H9 (cell line): ENCODE results near the gene CHCHD4. TPM values are rescaled to one million over a fixed set of nuclear protein-coding genes. Genes with fewer than 3 reads are reported as not detected.

Experiments
- DNase-seq: peaks from one replicate; pipeline ENCODE4 v3.0.0-alpha.2; 2017
- H2AFZ ChIP-seq: one replicate; pipeline ENCODE4 v1.6.1; 2013; ENCODE audit warnings: mild to moderate bottlenecking, low read length, control low read depth, moderate library complexity
- H2AK5ac ChIP-seq: 2 replicates; pipeline ENCODE4 v1.6.1; 2013; ENCODE audit warnings: low read length, control low read depth, mixed read lengths; ENCODE audit not compliant: insufficient read length
- H2BK120ac ChIP-seq: one replicate; pipeline ENCODE4 v1.6.1; 2013; ENCODE audit warnings: low read depth, mild to moderate bottlenecking, low read length, control low read depth, inconsistent platforms; ENCODE audit not compliant: poor library complexity, severe bottlenecking
- H2BK12ac ChIP-seq: 2 replicates; pipeline ENCODE4 v1.6.1; 2013; ENCODE audit warnings: low read length, control low read depth, mixed read lengths, low read depth; ENCODE audit not compliant: insufficient read length
- H2BK15ac ChIP-seq: 2 replicates; pipeline ENCODE4 v1.6.1; 2013; ENCODE audit warnings: low read depth, low read length, control low read depth
- H2BK20ac ChIP-seq: one replicate; pipeline ENCODE4 v1.6.1; 2013; ENCODE audit warnings: low read depth, mild to moderate bottlenecking, low read length, control low read depth, inconsistent platforms; ENCODE audit not compliant: poor library complexity, severe bottlenecking
- H2BK5ac ChIP-seq: 2 replicates; pipeline ENCODE4 v1.6.1; 2013; ENCODE audit warnings: low read length, control low read depth, mixed read lengths; ENCODE audit not compliant: insufficient read length
- H3K14ac ChIP-seq: 2 replicates; pipeline ENCODE4 v1.6.1; 2013; ENCODE audit warnings: low read length, control low read depth; ENCODE audit not compliant: insufficient read depth
- H3K18ac ChIP-seq: 2 replicates; pipeline ENCODE4 v1.6.1; 2013; ENCODE audit warnings: low read depth, mild to moderate bottlenecking, mixed read lengths, low read length, control low read depth; ENCODE audit not compliant: insufficient read length
- H3K23ac ChIP-seq: 2 replicates; pipeline ENCODE4 v1.6.1; 2013; ENCODE audit warnings: low read length, control low read depth, mixed read lengths, low read depth; ENCODE audit not compliant: insufficient read length
- H3K23me2 ChIP-seq: 2 replicates; pipeline ENCODE4 v1.6.1; 2013; ENCODE audit warnings: low read depth, mild to moderate bottlenecking, mixed read lengths, low read length, control low read depth; ENCODE audit not compliant: insufficient read length, poor library complexity, severe bottlenecking
- H3K27ac ChIP-seq: 2 replicates; pipeline ENCODE4 v1.5.1; 2013; ENCODE audit warnings: low read length, control low read depth, mixed read lengths, low read depth; ENCODE audit not compliant: insufficient read length
- H3K27me3 ChIP-seq: 2 replicates; pipeline ENCODE4 v1.6.1; 2013; ENCODE audit warnings: low read length, control low read depth, inconsistent platforms; ENCODE audit not compliant: insufficient read depth
- H3K4ac ChIP-seq: 2 replicates; pipeline ENCODE4 v1.6.1; 2013; ENCODE audit warnings: low read depth, mild to moderate bottlenecking, control low read depth, inconsistent platforms, low read length, moderate library complexity
- H3K4me1 ChIP-seq: 2 replicates; pipeline ENCODE4 v1.6.1; 2013; ENCODE audit warnings: low read length, control low read depth, inconsistent platforms; ENCODE audit not compliant: insufficient read depth
- H3K4me2 ChIP-seq: 2 replicates; pipeline ENCODE4 v1.6.1; 2013; ENCODE audit warnings: low read length, control low read depth, mixed read lengths; ENCODE audit not compliant: insufficient read length, insufficient read depth
- H3K56ac ChIP-seq: 2 replicates; pipeline ENCODE4 v1.6.1; 2013; ENCODE audit warnings: low read depth, mild to moderate bottlenecking, mixed read lengths, low read length, control low read depth; ENCODE audit not compliant: insufficient read length
- H3K79me1 ChIP-seq: 2 replicates; pipeline ENCODE4 v1.6.1; 2013; ENCODE audit warnings: low read depth, mild to moderate bottlenecking, moderate library complexity, low read length, control low read depth, inconsistent platforms; ENCODE audit not compliant: insufficient read depth, poor library complexity, severe bottlenecking
- H3K79me2 ChIP-seq: 2 replicates; pipeline ENCODE4 v1.6.1; 2013; ENCODE audit warnings: low read length, control low read depth, inconsistent platforms; ENCODE audit not compliant: insufficient read depth
- H3K9ac ChIP-seq: 2 replicates; pipeline ENCODE4 v1.6.1; 2013; ENCODE audit warnings: low read length, control low read depth, mixed read lengths; ENCODE audit not compliant: insufficient read length; ENCODE audit errors: extremely low read depth
- H3K9me3 ChIP-seq: one replicate; pipeline ENCODE4 v1.6.1; 2013; ENCODE audit warnings: low read depth, low read length, inconsistent platforms; ENCODE audit not compliant: control insufficient read depth
- H3T11ph ChIP-seq: one replicate; pipeline ENCODE4 v1.6.1; 2013; ENCODE audit warnings: mild to moderate bottlenecking, low read length, control low read depth, inconsistent platforms
- H4K20me1 ChIP-seq: one replicate; pipeline ENCODE4 v1.6.1; 2013; ENCODE audit not compliant: control insufficient read depth, insufficient read length, insufficient read depth
- H4K5ac ChIP-seq: 2 replicates; pipeline ENCODE4 v1.6.1; 2013; ENCODE audit warnings: low read depth, mild to moderate bottlenecking, mixed read lengths, low read length, control low read depth; ENCODE audit not compliant: insufficient read length
- H4K8ac ChIP-seq: replicated peaks from 2 replicates; pipeline ENCODE4 v1.6.1; 2013; ENCODE audit warnings: low read length, control low read depth, mixed read lengths, low read depth; ENCODE audit not compliant: insufficient read length
- H4K91ac ChIP-seq: 2 replicates; pipeline ENCODE4 v1.6.1; 2013; ENCODE audit warnings: low read depth, mild to moderate bottlenecking, moderate library complexity, mixed read lengths, low read length, control low read depth; ENCODE audit not compliant: insufficient read length
- H3K27ac Mint-ChIP-seq, 3 experiments: 2 replicates in 2 of 3; 3 replicates in 1 of 3; pipeline ENCODE4 v1.8.0; 2020 to 2021; ENCODE audit warnings: mixed read lengths in 3 of 3, mild to moderate bottlenecking in 1 of 3, moderate library complexity in 1 of 3
- H3K27me3 Mint-ChIP-seq: 2 replicates; pipeline ENCODE4 v1.8.0; 2021; ENCODE audit warnings: low read depth, mild to moderate bottlenecking, moderate library complexity, mixed read lengths
- H3K36me3 Mint-ChIP-seq, 3 experiments: 2 replicates in 2 of 3; 3 replicates in 1 of 3; pipeline ENCODE4 v1.8.0; 2020 to 2021; ENCODE audit warnings: low read depth in 3 of 3, mixed read lengths in 3 of 3; ENCODE audit not compliant: insufficient read depth in 1 of 3
- H3K4me1 Mint-ChIP-seq, 2 experiments: 2 replicates each; pipeline ENCODE4 v1.8.0; 2020; ENCODE audit warnings: mixed read lengths in 2 of 2
- H3K4me3 Mint-ChIP-seq, 2 experiments: 2 replicates in 1 of 2; 3 replicates in 1 of 2; pipeline ENCODE4 v1.8.0; 2020 to 2021; ENCODE audit warnings: mild to moderate bottlenecking in 2 of 2, mixed read lengths in 2 of 2, moderate library complexity in 1 of 2
- H3K9me3 Mint-ChIP-seq, 2 experiments: 2 replicates in 1 of 2; 3 replicates in 1 of 2; pipeline ENCODE4 v1.8.0; 2020; ENCODE audit warnings: mild to moderate bottlenecking in 2 of 2, mixed read lengths in 2 of 2, moderate library complexity in 1 of 2
- WGBS: extraction: QIAGEN DNeasy Blood & Tissue Kit; methylation state at CpG from one replicate; pipeline ENCODE4 v1.1.7; 2013; ENCODE audit warnings: missing lambda C conversion rate, low lambda C conversion rate, mixed read lengths; ENCODE audit not compliant: insufficient read length; ENCODE audit errors: extremely low coverage; 5-methylcytosine and 5-hydroxymethylcytosine counted together
- total RNA-seq: library from RNA; stranded (reverse); gene quantifications from 2 replicates; pipeline ENCODE4 v1.2.1, GENCODE V29; 2021
- TF ChIP-seq, protein P1 (sequence below): fragments of 200-600 bp; sonication (generic); conservative IDR thresholded peaks from 3 replicates; pipeline ENCODE4 v1.8.0; 2021; ENCODE audit warnings: antibody characterized with exemption, mild to moderate bottlenecking

The CHCHD4 gene
- total RNA-seq, 1 experiment from 2014 or later: 13.7 TPM

GRCh38 chr3:14130230-14130629, 5.6 kb upstream of the CHCHD4 start:
- H3K9ac ChIP-seq: no peak overlapping the region
- no peak overlapping the region for H3K4me2 ChIP-seq
- no peaks in the 10 kb centered on the region for H3K27me3 ChIP-seq
- no peak overlapping the region for H2BK5ac ChIP-seq
- TF ChIP-seq, protein P1, sequence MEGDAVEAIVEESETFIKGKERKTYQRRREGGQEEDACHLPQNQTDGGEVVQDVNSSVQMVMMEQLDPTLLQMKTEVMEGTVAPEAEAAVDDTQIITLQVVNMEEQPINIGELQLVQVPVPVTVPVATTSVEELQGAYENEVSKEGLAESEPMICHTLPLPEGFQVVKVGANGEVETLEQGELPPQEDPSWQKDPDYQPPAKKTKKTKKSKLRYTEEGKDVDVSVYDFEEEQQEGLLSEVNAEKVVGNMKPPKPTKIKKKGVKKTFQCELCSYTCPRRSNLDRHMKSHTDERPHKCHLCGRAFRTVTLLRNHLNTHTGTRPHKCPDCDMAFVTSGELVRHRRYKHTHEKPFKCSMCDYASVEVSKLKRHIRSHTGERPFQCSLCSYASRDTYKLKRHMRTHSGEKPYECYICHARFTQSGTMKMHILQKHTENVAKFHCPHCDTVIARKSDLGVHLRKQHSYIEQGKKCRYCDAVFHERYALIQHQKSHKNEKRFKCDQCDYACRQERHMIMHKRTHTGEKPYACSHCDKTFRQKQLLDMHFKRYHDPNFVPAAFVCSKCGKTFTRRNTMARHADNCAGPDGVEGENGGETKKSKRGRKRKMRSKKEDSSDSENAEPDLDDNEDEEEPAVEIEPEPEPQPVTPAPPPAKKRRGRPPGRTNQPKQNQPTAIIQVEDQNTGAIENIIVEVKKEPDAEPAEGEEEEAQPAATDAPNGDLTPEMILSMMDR: no peak
- no peak for DNase-seq
- no peak overlapping the region for H3K27ac ChIP-seq
- no peak overlapping the region for H3K4me3 Mint-ChIP-seq
- 0 out of 7 replicates have a peak overlapping the region, but pooled peaks of 1 of the 3 experiments have one; percentile 11 for H3K27ac Mint-ChIP-seq
- H3K4me1 ChIP-seq: no peaks in the 10 kb centered on the region
- H3K9me3 ChIP-seq: no peaks in the 10 kb centered on the region
- no peak overlapping the region for H3K56ac ChIP-seq
- no peak overlapping the region for H3K23ac ChIP-seq
- no peak overlapping the region for H4K91ac ChIP-seq
- H3K23me2 ChIP-seq: peaks cover 4% of the 10 kb centered on the region
- H2BK12ac ChIP-seq: no peak overlapping the region
- no peak overlapping the region for H3K4ac ChIP-seq
- no CpG with 5 or more reads among the region's 4 CpGs for WGBS
- H2BK20ac ChIP-seq: no peak overlapping the region
- H3K18ac ChIP-seq: no peak overlapping the region
- peaks cover 6 to 11% of the 10 kb centered on the region in 2 experiments for H3K4me1 Mint-ChIP-seq
- no peaks in the 10 kb centered on the region for H4K20me1 ChIP-seq
- H3K36me3 Mint-ChIP-seq: peaks cover 29 to 75% (median 68%) of the 10 kb centered on the region in 3 experiments; a peak in 6 of 7 replicates
- no peak overlapping the region for H2BK120ac ChIP-seq
- peaks cover 3% of the 10 kb centered on the region; the same call in 1 of the 2 replicates for H3K79me2 ChIP-seq
- H2BK15ac ChIP-seq: no peak overlapping the region
- H4K5ac ChIP-seq: no peak overlapping the region
- H3K79me1 ChIP-seq: peaks cover 9% of the 10 kb centered on the region
- H4K8ac ChIP-seq: no peak overlapping the region
- H3T11ph ChIP-seq: no peak overlapping the region
- H3K9me3 Mint-ChIP-seq: no peaks in the 10 kb centered on the region; a peak in 1 of 5 replicates
- no peaks in the 10 kb centered on the region for H3K27me3 Mint-ChIP-seq
- no peak overlapping the region for H3K14ac ChIP-seq
- no peak overlapping the region for H2AFZ ChIP-seq
- H2AK5ac ChIP-seq: no peak overlapping the region
